Body of pancreas (tissue), 4 donors: Measurements from ENCODE around the gene TRIM46. TPM values are rescaled to one million over a fixed set of nuclear protein-coding genes. Genes with fewer than 3 reads are reported as not detected.

Experiments
- ATAC-seq: fragments of 150-250 bp; one replicate; pipeline ENCODE4 v1.9.1; 2016
- DNase-seq, 4 donors: peaks; one replicate each; pipeline ENCODE4 v3.0.0-alpha.2; 2019
- H3K27ac ChIP-seq, 4 donors: fragments of 200-600 bp; sonication (generic); 1 replicate in 3 of 4; 2 replicates in 1 of 4; pipeline versions ENCODE4 v1.5.1 to v1.6.1; 2016 to 2019; ENCODE audit warnings: mild to moderate bottlenecking in 1 of 4, mixed read lengths in 1 of 4, moderate library complexity in 1 of 4
- H3K27me3 ChIP-seq, 2 donors: fragments of 200-600 bp; sonication (generic); one replicate each; pipeline ENCODE4 v1.6.0; 2016; ENCODE audit warnings: mild to moderate bottlenecking in 1 of 2
- H3K36me3 ChIP-seq, 2 donors: fragments of 200-600 bp; sonication (generic); replicated peaks in 1 of 2; 2 replicates each; pipeline ENCODE4 v1.5.1; 2016; ENCODE audit warnings: low read depth in 2 of 2; ENCODE audit not compliant: insufficient read depth in 1 of 2
- H3K4me1 ChIP-seq: fragments of 200-600 bp; sonication (generic); one replicate; pipeline ENCODE4 v1.6.0; 2016
- H3K4me3 ChIP-seq, 2 donors: fragments of 200-600 bp; sonication (generic); 1 replicate in 1 of 2; 2 replicates in 1 of 2; pipeline ENCODE4 v1.5.1; 2016 to 2019
- H3K9me3 ChIP-seq, 3 donors: fragments of 200-600 bp; sonication (generic); 1 replicate in 2 of 3; 2 replicates in 1 of 3; pipeline ENCODE4 v1.5.1; 2016
- CTCF ChIP-seq, 7 experiments: fragments of 450-650 bp in 4 of 7; fragments of 200-600 bp in 3 of 7; sonication (generic) in 3 of 7; IDR thresholded peaks; one replicate each; pipeline ENCODE4 v1.5.1; 2016 to 2019; ENCODE audit warnings: antibody characterized with exemption in 7 of 7
- POLR2A ChIP-seq, 3 donors: fragments of 450-650 bp; IDR thresholded peaks; one replicate each; pipeline ENCODE4 v1.6.1; 2016; ENCODE audit warnings: antibody characterized with exemption in 3 of 3, mild to moderate bottlenecking in 2 of 3
- WGBS, 2 donors: methylation state at CpG; one replicate each; pipeline ENCODE4 v1.1.5; 2017; 5-methylcytosine and 5-hydroxymethylcytosine counted together
- intact Hi-C: fragments of 100-400 bp; cut with DNase I; formaldehyde crosslinking; loops from one replicate; pipeline ENCODE4 v1.15.1; 2023
- total RNA-seq, 2 donors: library from RNA; depleted of rRNA; stranded (reverse); fragments of >200 nt; gene quantifications; one replicate each; pipeline ENCODE4 v1.1.0, GENCODE V29; 2016

The TRIM46 gene
- total RNA-seq, 2 donors from 2014 or later, result 0.26 TPM; not detected in 1

GRCh38 chr1:155185783-155186066 lies 12.1 kb downstream of the TRIM46 start:
- no peak for ATAC-seq
- peak overlapping the region; percentile 86 to 94 (median 92) for H3K27ac ChIP-seq
- no peak for DNase-seq
- TF ChIP-seq CTCF (IDR thresholded peaks at IDR 0.05) (no peak), POLR2A (IDR thresholded peaks at IDR 0.05) (no peak)
- intact Hi-C loops, result no loop called here
- H3K36me3 ChIP-seq, result no peaks in the 10 kb centered on the region
- WGBS, 2 donors, result 24 to 38% methylated on average over 6 of the region's 6 CpGs
- H3K4me1 ChIP-seq, result peaks cover 46% of the 10 kb centered on the region
- H3K27me3 ChIP-seq, result no peaks in the 10 kb centered on the region
- no peak overlapping the region for H3K4me3 ChIP-seq
- no peaks in the 10 kb centered on the region for H3K9me3 ChIP-seq

GRCh38 chr1:155186067-155186793 lies 12.6 kb downstream of the TRIM46 start:
- TF ChIP-seq POLR2A (IDR thresholded peaks at IDR 0.05), result peak in 2 of 3 donors; percentile 20 to 51
- TF ChIP-seq CTCF (IDR thresholded peaks at IDR 0.05), result no peak
- H3K4me3 ChIP-seq, result no peak overlapping the region
- peaks cover 46% of the 10 kb centered on the region for H3K4me1 ChIP-seq
- ATAC-seq (peak; percentile 33), DNase-seq (peak; percentile 31 to 64 (median 54))
- H3K27ac ChIP-seq, result peak overlapping the region; percentile 86 to 94 (median 92)
- H3K36me3 ChIP-seq, result no peaks in the 10 kb centered on the region
- intact Hi-C loops, result no loop called here
- 28 to 40% methylated on average over 8 of the region's 8 CpGs for WGBS, 2 donors
- H3K9me3 ChIP-seq, result no peaks in the 10 kb centered on the region
- H3K27me3 ChIP-seq, result no peaks in the 10 kb centered on the region

- WGBS, 2 donors, result 18 to 36% methylated on average over 9 to 14 of the region's 14 CpGs
- peak in 1 of 3 donors; percentile 9 for TF ChIP-seq POLR2A (IDR thresholded peaks at IDR 0.05)
- no peak for TF ChIP-seq CTCF (IDR thresholded peaks at IDR 0.05)
- DNase-seq (peak in 1 of 4 donors; percentile 34), ATAC-seq (no peak)
- H3K9me3 ChIP-seq, result no peaks in the 10 kb centered on the region
- intact Hi-C loops, result no loop called here
- no peaks in the 10 kb centered on the region for H3K27me3 ChIP-seq
- H3K4me1 ChIP-seq, result peaks cover 46% of the 10 kb centered on the region
- no peaks in the 10 kb centered on the region for H3K36me3 ChIP-seq
- H3K27ac ChIP-seq, result peak overlapping the region; percentile 86 to 94 (median 92)
- H3K4me3 ChIP-seq, result no peak overlapping the region
Measured at GRCh38 chr1:155186794-155187455, 13.3 kb downstream of the TRIM46 start.

- TF ChIP-seq CTCF (IDR thresholded peaks at IDR 0.05), result no peak
- TF ChIP-seq POLR2A (IDR thresholded peaks at IDR 0.05), result no peak
- H3K9me3 ChIP-seq, result no peaks in the 10 kb centered on the region
- H3K27ac ChIP-seq, result peak overlapping the region; percentile 86 to 94 (median 92)
- intact Hi-C loops, result no loop called here
- ATAC-seq (no peak), DNase-seq (peak in 1 of 4 donors; percentile 43)
- WGBS, 2 donors, result 41 to 53% methylated on average over 11 to 16 of the region's 16 CpGs
- H3K4me3 ChIP-seq, result no peak overlapping the region
- H3K36me3 ChIP-seq, result no peaks in the 10 kb centered on the region
- peaks cover 52% of the 10 kb centered on the region for H3K4me1 ChIP-seq
- no peaks in the 10 kb centered on the region for H3K27me3 ChIP-seq
Measured at GRCh38 chr1:155187456-155187891, 13.8 kb downstream of the TRIM46 start.
